GM23338 (cell line): ENCODE data around the gene QKI.

ENCODE experiments used
- CREB1 ChIP-seq: fragments of 250-450 bp; sonication (Bioruptor Pico); IDR thresholded peaks from 2 replicates; pipeline ENCODE4 v1.5.0; 2020; ENCODE audit warnings: low read depth, mild to moderate bottlenecking, moderate library complexity
- CTCF ChIP-seq, 2 experiments: fragments of 200-600 bp in 1 of 2; sonication (generic) in 1 of 2; conservative IDR thresholded peaks; 2 replicates each; pipeline versions ENCODE4 v1.5.1 to v1.6.1; 2016 to 2017; ENCODE audit warnings: antibody characterized with exemption in 2 of 2, low read depth in 2 of 2, mild to moderate bottlenecking in 2 of 2, moderate library complexity in 1 of 2
- EZH2 ChIP-seq: fragments of 200-600 bp; sonication (generic); IDR thresholded peaks from one replicate; pipeline ENCODE4 v1.8.0; 2017; ENCODE audit warnings: antibody characterized with exemption, mild to moderate bottlenecking, low read depth; ENCODE audit not compliant: unreplicated experiment
- EZH2phosphoT487 ChIP-seq: fragments of 200-600 bp; sonication (generic); IDR thresholded peaks from one replicate; pipeline ENCODE4 v1.8.1; 2018; ENCODE audit warnings: antibody characterized with exemption; ENCODE audit not compliant: unreplicated experiment
- JUNB ChIP-seq: IDR thresholded peaks from one replicate; pipeline ENCODE4 v1.6.1; 2016; ENCODE audit warnings: antibody characterized with exemption; ENCODE audit not compliant: unreplicated experiment
- NANOG ChIP-seq: IDR thresholded peaks from 2 replicates; pipeline ENCODE4 v1.6.1; 2016; ENCODE audit warnings: antibody characterized with exemption, borderline replicate concordance
- POLR2AphosphoS5 ChIP-seq: IDR thresholded peaks from 2 replicates; pipeline ENCODE4 v1.6.1; 2016; ENCODE audit warnings: antibody characterized with exemption, low read depth
- STAT1 ChIP-seq: IDR thresholded peaks from one replicate; pipeline ENCODE4 v1.6.1; 2016; ENCODE audit warnings: antibody characterized with exemption; ENCODE audit not compliant: unreplicated experiment
- ZNF331 ChIP-seq: fragments of 250-450 bp; sonication (Bioruptor Pico); IDR thresholded peaks from 2 replicates; pipeline ENCODE4 v1.5.0; 2020; ENCODE audit warnings: low read depth, mild to moderate bottlenecking, moderate library complexity
- TF ChIP-seq, protein P1 (sequence below): IDR thresholded peaks from one replicate; pipeline ENCODE4 v1.6.1; 2018; ENCODE audit warnings: antibody characterized with exemption; ENCODE audit not compliant: unreplicated experiment

DNA sequence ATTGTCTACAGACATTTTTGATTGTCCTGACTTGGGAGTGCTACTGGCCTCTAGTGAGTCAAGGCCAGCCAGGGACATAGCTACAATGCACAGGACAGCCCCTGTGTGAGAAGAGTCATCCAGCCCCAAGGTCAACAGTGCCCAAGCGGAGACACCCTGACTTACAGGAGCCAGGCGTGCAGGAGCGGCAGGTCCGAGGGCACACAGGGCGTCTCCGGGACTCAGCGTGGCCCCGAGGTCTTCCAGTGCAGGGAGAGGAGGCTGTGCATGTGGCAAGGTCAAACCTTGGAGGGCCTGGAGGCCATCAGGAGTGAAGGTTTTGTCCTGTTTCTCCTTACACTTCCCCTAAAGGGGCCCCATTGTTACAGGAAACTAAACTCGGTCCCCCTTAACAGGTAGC, 41.3 kb upstream of the QKI start:
- TF ChIP-seq CTCF (conservative IDR thresholded peaks at IDR 0.05; ENCODE audit: low read depth in 2 of 2) (no peak), EZH2 (no peak), POLR2AphosphoS5 (no peak), JUNB (no peak), EZH2phosphoT487 (no peak), CREB1 (CRISPR knock-in tag) (no peak), STAT1 (no peak), ZNF331 (CRISPR knock-in tag) (no peak), NANOG (no peak)
- TF ChIP-seq, protein P1, sequence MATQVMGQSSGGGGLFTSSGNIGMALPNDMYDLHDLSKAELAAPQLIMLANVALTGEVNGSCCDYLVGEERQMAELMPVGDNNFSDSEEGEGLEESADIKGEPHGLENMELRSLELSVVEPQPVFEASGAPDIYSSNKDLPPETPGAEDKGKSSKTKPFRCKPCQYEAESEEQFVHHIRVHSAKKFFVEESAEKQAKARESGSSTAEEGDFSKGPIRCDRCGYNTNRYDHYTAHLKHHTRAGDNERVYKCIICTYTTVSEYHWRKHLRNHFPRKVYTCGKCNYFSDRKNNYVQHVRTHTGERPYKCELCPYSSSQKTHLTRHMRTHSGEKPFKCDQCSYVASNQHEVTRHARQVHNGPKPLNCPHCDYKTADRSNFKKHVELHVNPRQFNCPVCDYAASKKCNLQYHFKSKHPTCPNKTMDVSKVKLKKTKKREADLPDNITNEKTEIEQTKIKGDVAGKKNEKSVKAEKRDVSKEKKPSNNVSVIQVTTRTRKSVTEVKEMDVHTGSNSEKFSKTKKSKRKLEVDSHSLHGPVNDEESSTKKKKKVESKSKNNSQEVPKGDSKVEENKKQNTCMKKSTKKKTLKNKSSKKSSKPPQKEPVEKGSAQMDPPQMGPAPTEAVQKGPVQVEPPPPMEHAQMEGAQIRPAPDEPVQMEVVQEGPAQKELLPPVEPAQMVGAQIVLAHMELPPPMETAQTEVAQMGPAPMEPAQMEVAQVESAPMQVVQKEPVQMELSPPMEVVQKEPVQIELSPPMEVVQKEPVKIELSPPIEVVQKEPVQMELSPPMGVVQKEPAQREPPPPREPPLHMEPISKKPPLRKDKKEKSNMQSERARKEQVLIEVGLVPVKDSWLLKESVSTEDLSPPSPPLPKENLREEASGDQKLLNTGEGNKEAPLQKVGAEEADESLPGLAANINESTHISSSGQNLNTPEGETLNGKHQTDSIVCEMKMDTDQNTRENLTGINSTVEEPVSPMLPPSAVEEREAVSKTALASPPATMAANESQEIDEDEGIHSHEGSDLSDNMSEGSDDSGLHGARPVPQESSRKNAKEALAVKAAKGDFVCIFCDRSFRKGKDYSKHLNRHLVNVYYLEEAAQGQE = no peak
